SK-N-SH (cell line): ENCODE results near the gene BTBD9. TPM values are rescaled to one million over a fixed set of nuclear protein-coding genes. Genes with fewer than 3 reads are reported as not detected.
A peak's percentile ranks its signal among the peaks of the same experiment; 100 is the strongest.

Experiments used
- CTCF ChIA-PET: fragments of 300-600, 350-600 bp; formaldehyde crosslinking; extraction: SDS; loops from one replicate; lab custom pipeline; 2021; lab: Yijun Ruan, JAX
- POLR2A ChIA-PET: fragments of 350-600 bp; sonication (Branson Sonifier 250); formaldehyde crosslinking; extraction: SDS; loops from one replicate; lab custom pipeline; 2020; ENCODE audit warnings: antibody characterized with exemption, inconsistent platforms; lab: Yijun Ruan, JAX
- DNase-seq: peaks from one replicate; pipeline ENCODE4 v3.0.0; 2012
- H2AFZ ChIP-seq: fragments of 200-600 bp; sonication (generic); 2 replicates; pipeline ENCODE4 v1.8.1; 2016; ENCODE audit warnings: antibody characterized with exemption, mild to moderate bottlenecking, low read depth
- H3F3A ChIP-seq: fragments of 200-600 bp; sonication (generic); replicated peaks from 2 replicates; pipeline ENCODE3; 2016; ENCODE audit warnings: antibody characterized with exemption, mild to moderate bottlenecking; ENCODE audit not compliant: insufficient read depth
- H3K27ac ChIP-seq, 2 experiments: fragments of 200-500 bp in 1 of 2; fragments of 200-600 bp in 1 of 2; sonication (Bioruptor generic) in 1 of 2; sonication (generic), shearing (Covaris generic) in 1 of 2; 2 replicates each; pipeline versions ENCODE4 v1.5.1 to v1.6.1; 2014 to 2016; ENCODE audit warnings: low read depth in 2 of 2, inconsistent platforms in 1 of 2, low read length in 1 of 2, mild to moderate bottlenecking in 1 of 2, mixed read lengths in 1 of 2
- H3K27me3 ChIP-seq: fragments of 200-600 bp; sonication (generic), shearing (Covaris generic); 2 replicates; pipeline ENCODE4 v1.6.1; 2016; ENCODE audit warnings: mixed run types; ENCODE audit not compliant: insufficient read depth
- H3K36me3 ChIP-seq, 2 experiments: fragments of 200-500 bp in 1 of 2; fragments of 200-600 bp in 1 of 2; sonication (Bioruptor generic) in 1 of 2; sonication (generic) in 1 of 2; replicated peaks in 1 of 2; 2 replicates each; pipeline versions ENCODE3 to v1.5.1; 2014 to 2016; ENCODE audit warnings: low read length in 1 of 2, mild to moderate bottlenecking in 1 of 2; ENCODE audit not compliant: insufficient read depth in 2 of 2, control insufficient read depth in 1 of 2
- H3K4me1 ChIP-seq, 2 experiments: fragments of 200-500 bp in 1 of 2; fragments of 200-600 bp in 1 of 2; sonication (Bioruptor generic) in 1 of 2; sonication (generic), shearing (Covaris generic) in 1 of 2; 2 replicates each; pipeline versions ENCODE4 v1.5.1 to v1.6.1; 2014 to 2016; ENCODE audit warnings: low read depth in 1 of 2, low read length in 1 of 2, mixed run types in 1 of 2; ENCODE audit not compliant: insufficient read depth in 2 of 2, control insufficient read depth in 1 of 2
- H3K4me2 ChIP-seq: fragments of 200-600 bp; sonication (generic), shearing (Covaris generic); 2 replicates; pipeline ENCODE4 v1.6.1; 2017; ENCODE audit warnings: mixed run types
- H3K4me3 ChIP-seq, 2 experiments: fragments of 200-500 bp in 1 of 2; fragments of 200-600 bp in 1 of 2; sonication (Bioruptor generic) in 1 of 2; sonication (generic), shearing (Covaris generic) in 1 of 2; 2 replicates each; pipeline versions ENCODE4 v1.5.1 to v1.8.1; 2014 to 2016; ENCODE audit warnings: low read depth in 2 of 2, inconsistent platforms in 1 of 2, low read length in 1 of 2, mild to moderate bottlenecking in 1 of 2, mixed read lengths in 1 of 2, moderate library complexity in 1 of 2
- H3K79me2 ChIP-seq: fragments of 200-600 bp; sonication (generic); 2 replicates; pipeline ENCODE4 v1.8.1; 2017; ENCODE audit warnings: mild to moderate bottlenecking; ENCODE audit not compliant: insufficient read depth
- H3K9ac ChIP-seq: fragments of 200-600 bp; sonication (generic); 2 replicates; pipeline ENCODE4 v1.6.1; 2017; ENCODE audit warnings: mixed run types
- H3K9me2 ChIP-seq: fragments of 200-600 bp; sonication (generic); 2 replicates; pipeline ENCODE4 v1.6.1; 2017; ENCODE audit warnings: mixed run types
- H3K9me3 ChIP-seq: fragments of 200-600 bp; sonication (generic); 2 replicates; pipeline ENCODE4 v1.6.1; 2017; ENCODE audit warnings: mixed run types, mild to moderate bottlenecking, moderate library complexity
- H4K20me1 ChIP-seq: fragments of 200-600 bp; sonication (generic); 2 replicates; pipeline ENCODE4 v1.6.1; 2017; ENCODE audit warnings: mild to moderate bottlenecking, mixed run types; ENCODE audit not compliant: insufficient read depth
- FOSL2 ChIP-seq: IDR thresholded peaks from 2 replicates; pipeline ENCODE4 v1.4.0; 2012; ENCODE audit warnings: low read depth, mild to moderate bottlenecking, moderate library complexity, borderline replicate concordance
- FOXJ3 ChIP-seq: sonication (generic); formaldehyde crosslinking; IDR thresholded peaks from 2 replicates; pipeline ENCODE4 v1.5.1; 2020; ENCODE audit warnings: mild to moderate bottlenecking, missing genetic modification reagents
- GATA2 ChIP-seq: sonication (generic); formaldehyde crosslinking; IDR thresholded peaks from 2 replicates; pipeline ENCODE4 v1.5.0; 2020; ENCODE audit warnings: mild to moderate bottlenecking, missing genetic modification reagents
- MXI1 ChIP-seq: IDR thresholded peaks from 2 replicates; pipeline ENCODE4 v1.6.1; 2012; ENCODE audit warnings: mild to moderate bottlenecking, low read depth, low read length, improper control_type of control experiment
- NFIC ChIP-seq: IDR thresholded peaks from 2 replicates; pipeline ENCODE4 v1.4.0; 2012; ENCODE audit warnings: borderline replicate concordance
- NRF1 ChIP-seq: IDR thresholded peaks from 2 replicates; pipeline ENCODE4 v1.6.1; 2012; ENCODE audit warnings: low read depth, mild to moderate bottlenecking, low read length
- POLR2AphosphoS5 ChIP-seq: IDR thresholded peaks from 2 replicates; pipeline ENCODE4 v1.6.1; 2012; ENCODE audit warnings: low read depth, low read length
- RAD21 ChIP-seq: IDR thresholded peaks from 2 replicates; pipeline ENCODE4 v1.6.1; 2012; ENCODE audit warnings: mild to moderate bottlenecking, low read length
- RXRA ChIP-seq: IDR thresholded peaks from 2 replicates; pipeline ENCODE4 v1.4.0; 2012; ENCODE audit warnings: low read depth, mild to moderate bottlenecking, borderline replicate concordance
- SMC3 ChIP-seq: IDR thresholded peaks from 2 replicates; pipeline ENCODE4 v1.6.1; 2012; ENCODE audit warnings: low read depth, low read length, improper control_type of control experiment
- TEAD4 ChIP-seq: IDR thresholded peaks from 2 replicates; pipeline ENCODE4 v1.4.0; 2012; ENCODE audit warnings: mild to moderate bottlenecking, borderline replicate concordance; ENCODE audit not compliant: insufficient read depth
- WGBS: methylation state at CpG from one replicate; pipeline ENCODE4 v1.1.6; 2017; ENCODE audit warnings: low lambda C conversion rate; 5-methylcytosine and 5-hydroxymethylcytosine counted together
- polyA plus RNA-seq, 3 experiments: library from polyadenylated mRNA; depleted of rRNA; stranded (reverse); fragments of >200 nt; gene quantifications; 2 replicates each; pipeline ENCODE4 v1.2.3, GENCODE V29; 2012
- TF ChIP-seq, protein P1 (sequence below): IDR thresholded peaks from 2 replicates; pipeline ENCODE4 v1.4.0; 2012; ENCODE audit warnings: low read depth, borderline replicate concordance
- TF ChIP-seq, protein P2 (sequence below): fragments of 150-350 bp; IDR thresholded peaks from 2 replicates; pipeline ENCODE4 v1.6.1; 2017; ENCODE audit warnings: antibody characterized with exemption, low read length, low read depth, borderline replicate concordance
- TF ChIP-seq, protein P3 (sequence below): IDR thresholded peaks from 2 replicates; pipeline ENCODE4 v1.4.0; 2012; ENCODE audit warnings: low read depth
- TF ChIP-seq, protein P4 (sequence below): IDR thresholded peaks from 2 replicates; pipeline ENCODE4; 2012
- TF ChIP-seq, protein P5 (sequence below): fragments of 150-350 bp; IDR thresholded peaks from 2 replicates; pipeline ENCODE4 v1.6.1; 2016; ENCODE audit warnings: mild to moderate bottlenecking, low read depth, low read length

The BTBD9 gene
- polyA plus RNA-seq, 1 of the 3 experiments (the other 2 are of a cell fraction) = 2.2 TPM

DNA sequence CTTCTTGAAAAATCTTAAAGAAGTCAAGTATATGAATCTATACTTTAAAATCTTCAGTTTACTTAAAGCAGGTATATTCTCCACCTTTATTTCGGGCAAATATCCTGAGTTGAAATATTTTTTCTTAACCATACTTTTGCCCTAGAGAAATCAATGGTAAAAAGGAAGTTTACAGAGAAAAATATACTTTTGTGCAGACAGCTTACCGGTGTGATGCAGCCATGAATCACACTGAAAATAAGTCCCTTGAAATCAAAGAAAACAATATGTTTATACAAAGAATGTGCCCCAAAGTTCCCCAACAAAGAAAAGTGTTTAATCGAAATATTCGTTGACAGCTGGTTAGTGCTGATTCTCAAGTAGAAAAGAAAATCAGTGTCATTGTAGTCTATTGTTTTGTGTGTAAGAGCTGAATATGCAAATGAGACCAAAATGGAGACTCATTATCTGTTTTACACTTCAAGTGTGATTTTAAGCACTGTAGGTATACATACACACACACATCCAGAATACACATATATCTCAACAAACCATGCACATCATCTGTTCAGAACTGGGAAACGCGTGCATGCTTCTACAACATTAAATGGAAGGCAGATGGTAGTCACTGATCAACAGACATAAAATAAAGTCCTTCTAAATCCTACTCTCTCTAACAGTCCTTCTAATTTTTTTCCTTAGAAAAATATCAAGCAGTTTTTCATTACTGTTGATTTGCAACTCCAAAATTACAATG, 73.3 kb downstream of the BTBD9 start:
- Histone ChIP-seq H3K36me3 (no peaks in the 10 kb centered on the region), H3K9me3 (no peaks in the 10 kb centered on the region), H3K9ac (no peak overlapping the region), H3K27ac (peak overlapping the region; percentile 37 to 90), H3F3A (peaks cover 19% of the 10 kb centered on the region), H3K79me2 (no peaks in the 10 kb centered on the region), H3K4me2 (peak overlapping the region; percentile 6; the same call in 1 of the 2 replicates), H3K4me3 (no peak overlapping the region), H2AFZ (no peak overlapping the region), H3K9me2 (no peaks in the 10 kb centered on the region), H4K20me1 (0 out of 2 replicates have a peak, but pooled peaks cover 2% of the 10 kb centered on the region), H3K27me3 (no peaks in the 10 kb centered on the region), H3K4me1 (peaks cover 7 to 17% of the 10 kb centered on the region in 2 experiments; a peak in 3 of 4 replicates)
- 87% methylated on average over 6 of the region's 6 CpGs for WGBS
- ChIA-PET CTCF (interaction anchor here (1.1 kb wide), 1 partner anchor 9 kb away, joined by 3 read pairs; no protein-coding TSS in a partner anchor), POLR2A (no interaction called here)
- no peak for DNase-seq
- TF ChIP-seq GATA2 (CRISPR knock-in tag) (no peak), MXI1 (no peak), RAD21 (no peak), NRF1 (no peak), TEAD4 (no peak), FOXJ3 (CRISPR knock-in tag) (no peak), NFIC (no peak), SMC3 (no peak), FOSL2 (no peak), POLR2AphosphoS5 (no peak), RXRA (no peak)
- TF ChIP-seq, protein P1, sequence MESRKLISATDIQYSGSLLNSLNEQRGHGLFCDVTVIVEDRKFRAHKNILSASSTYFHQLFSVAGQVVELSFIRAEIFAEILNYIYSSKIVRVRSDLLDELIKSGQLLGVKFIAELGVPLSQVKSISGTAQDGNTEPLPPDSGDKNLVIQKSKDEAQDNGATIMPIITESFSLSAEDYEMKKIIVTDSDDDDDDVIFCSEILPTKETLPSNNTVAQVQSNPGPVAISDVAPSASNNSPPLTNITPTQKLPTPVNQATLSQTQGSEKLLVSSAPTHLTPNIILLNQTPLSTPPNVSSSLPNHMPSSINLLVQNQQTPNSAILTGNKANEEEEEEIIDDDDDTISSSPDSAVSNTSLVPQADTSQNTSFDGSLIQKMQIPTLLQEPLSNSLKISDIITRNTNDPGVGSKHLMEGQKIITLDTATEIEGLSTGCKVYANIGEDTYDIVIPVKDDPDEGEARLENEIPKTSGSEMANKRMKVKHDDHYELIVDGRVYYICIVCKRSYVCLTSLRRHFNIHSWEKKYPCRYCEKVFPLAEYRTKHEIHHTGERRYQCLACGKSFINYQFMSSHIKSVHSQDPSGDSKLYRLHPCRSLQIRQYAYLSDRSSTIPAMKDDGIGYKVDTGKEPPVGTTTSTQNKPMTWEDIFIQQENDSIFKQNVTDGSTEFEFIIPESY = no peak
- TF ChIP-seq, protein P2, sequence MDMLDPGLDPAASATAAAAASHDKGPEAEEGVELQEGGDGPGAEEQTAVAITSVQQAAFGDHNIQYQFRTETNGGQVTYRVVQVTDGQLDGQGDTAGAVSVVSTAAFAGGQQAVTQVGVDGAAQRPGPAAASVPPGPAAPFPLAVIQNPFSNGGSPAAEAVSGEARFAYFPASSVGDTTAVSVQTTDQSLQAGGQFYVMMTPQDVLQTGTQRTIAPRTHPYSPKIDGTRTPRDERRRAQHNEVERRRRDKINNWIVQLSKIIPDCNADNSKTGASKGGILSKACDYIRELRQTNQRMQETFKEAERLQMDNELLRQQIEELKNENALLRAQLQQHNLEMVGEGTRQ = no peak
- TF ChIP-seq, protein P3, sequence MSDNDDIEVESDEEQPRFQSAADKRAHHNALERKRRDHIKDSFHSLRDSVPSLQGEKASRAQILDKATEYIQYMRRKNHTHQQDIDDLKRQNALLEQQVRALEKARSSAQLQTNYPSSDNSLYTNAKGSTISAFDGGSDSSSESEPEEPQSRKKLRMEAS = no peak
- TF ChIP-seq, protein P4, sequence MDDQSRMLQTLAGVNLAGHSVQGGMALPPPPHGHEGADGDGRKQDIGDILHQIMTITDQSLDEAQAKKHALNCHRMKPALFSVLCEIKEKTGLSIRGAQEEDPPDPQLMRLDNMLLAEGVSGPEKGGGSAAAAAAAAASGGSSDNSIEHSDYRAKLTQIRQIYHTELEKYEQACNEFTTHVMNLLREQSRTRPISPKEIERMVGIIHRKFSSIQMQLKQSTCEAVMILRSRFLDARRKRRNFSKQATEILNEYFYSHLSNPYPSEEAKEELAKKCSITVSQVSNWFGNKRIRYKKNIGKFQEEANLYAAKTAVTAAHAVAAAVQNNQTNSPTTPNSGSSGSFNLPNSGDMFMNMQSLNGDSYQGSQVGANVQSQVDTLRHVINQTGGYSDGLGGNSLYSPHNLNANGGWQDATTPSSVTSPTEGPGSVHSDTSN = no peak
- TF ChIP-seq, protein P5, sequence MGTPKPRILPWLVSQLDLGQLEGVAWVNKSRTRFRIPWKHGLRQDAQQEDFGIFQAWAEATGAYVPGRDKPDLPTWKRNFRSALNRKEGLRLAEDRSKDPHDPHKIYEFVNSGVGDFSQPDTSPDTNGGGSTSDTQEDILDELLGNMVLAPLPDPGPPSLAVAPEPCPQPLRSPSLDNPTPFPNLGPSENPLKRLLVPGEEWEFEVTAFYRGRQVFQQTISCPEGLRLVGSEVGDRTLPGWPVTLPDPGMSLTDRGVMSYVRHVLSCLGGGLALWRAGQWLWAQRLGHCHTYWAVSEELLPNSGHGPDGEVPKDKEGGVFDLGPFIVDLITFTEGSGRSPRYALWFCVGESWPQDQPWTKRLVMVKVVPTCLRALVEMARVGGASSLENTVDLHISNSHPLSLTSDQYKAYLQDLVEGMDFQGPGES = no peak
